Measurements from ENCODE around the gene FBP2.
"Not testable (repeated sequence)": the region's sequence is repeated elsewhere in the genome, so short reads cannot be mapped to it uniquely, and the experiment has no call there.

Gene FBP2

DNA sequence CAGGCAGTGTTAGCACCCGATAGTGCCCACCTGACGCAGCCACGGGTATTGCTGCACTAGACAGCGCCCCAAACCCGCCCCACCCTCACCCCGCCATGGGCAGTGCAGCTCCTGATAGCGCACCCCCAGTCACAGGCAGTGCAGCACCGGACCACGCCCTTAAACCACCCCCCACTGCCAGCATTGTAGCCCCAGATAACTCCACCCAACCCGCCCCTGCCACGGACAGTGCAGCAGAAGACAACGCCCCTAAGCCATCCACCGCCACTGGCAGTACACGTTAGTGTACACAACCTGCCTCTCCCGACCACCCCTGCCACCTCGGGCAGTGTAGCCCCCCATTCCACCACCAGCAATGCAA, 39.6 kb downstream of the FBP2 start:
- DNase-seq (ENCODE audit: low read depth): no peak
- TF ChIP-seq, protein P1, sequence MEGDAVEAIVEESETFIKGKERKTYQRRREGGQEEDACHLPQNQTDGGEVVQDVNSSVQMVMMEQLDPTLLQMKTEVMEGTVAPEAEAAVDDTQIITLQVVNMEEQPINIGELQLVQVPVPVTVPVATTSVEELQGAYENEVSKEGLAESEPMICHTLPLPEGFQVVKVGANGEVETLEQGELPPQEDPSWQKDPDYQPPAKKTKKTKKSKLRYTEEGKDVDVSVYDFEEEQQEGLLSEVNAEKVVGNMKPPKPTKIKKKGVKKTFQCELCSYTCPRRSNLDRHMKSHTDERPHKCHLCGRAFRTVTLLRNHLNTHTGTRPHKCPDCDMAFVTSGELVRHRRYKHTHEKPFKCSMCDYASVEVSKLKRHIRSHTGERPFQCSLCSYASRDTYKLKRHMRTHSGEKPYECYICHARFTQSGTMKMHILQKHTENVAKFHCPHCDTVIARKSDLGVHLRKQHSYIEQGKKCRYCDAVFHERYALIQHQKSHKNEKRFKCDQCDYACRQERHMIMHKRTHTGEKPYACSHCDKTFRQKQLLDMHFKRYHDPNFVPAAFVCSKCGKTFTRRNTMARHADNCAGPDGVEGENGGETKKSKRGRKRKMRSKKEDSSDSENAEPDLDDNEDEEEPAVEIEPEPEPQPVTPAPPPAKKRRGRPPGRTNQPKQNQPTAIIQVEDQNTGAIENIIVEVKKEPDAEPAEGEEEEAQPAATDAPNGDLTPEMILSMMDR (IDR thresholded peaks at IDR 0.05; ENCODE audit: control insufficient read depth, extremely low read depth, insufficient read depth): no peak
- H3K4me3 ChIP-seq (ENCODE audit: low read depth, low read length): peak overlapping the region; percentile 60

DNA sequence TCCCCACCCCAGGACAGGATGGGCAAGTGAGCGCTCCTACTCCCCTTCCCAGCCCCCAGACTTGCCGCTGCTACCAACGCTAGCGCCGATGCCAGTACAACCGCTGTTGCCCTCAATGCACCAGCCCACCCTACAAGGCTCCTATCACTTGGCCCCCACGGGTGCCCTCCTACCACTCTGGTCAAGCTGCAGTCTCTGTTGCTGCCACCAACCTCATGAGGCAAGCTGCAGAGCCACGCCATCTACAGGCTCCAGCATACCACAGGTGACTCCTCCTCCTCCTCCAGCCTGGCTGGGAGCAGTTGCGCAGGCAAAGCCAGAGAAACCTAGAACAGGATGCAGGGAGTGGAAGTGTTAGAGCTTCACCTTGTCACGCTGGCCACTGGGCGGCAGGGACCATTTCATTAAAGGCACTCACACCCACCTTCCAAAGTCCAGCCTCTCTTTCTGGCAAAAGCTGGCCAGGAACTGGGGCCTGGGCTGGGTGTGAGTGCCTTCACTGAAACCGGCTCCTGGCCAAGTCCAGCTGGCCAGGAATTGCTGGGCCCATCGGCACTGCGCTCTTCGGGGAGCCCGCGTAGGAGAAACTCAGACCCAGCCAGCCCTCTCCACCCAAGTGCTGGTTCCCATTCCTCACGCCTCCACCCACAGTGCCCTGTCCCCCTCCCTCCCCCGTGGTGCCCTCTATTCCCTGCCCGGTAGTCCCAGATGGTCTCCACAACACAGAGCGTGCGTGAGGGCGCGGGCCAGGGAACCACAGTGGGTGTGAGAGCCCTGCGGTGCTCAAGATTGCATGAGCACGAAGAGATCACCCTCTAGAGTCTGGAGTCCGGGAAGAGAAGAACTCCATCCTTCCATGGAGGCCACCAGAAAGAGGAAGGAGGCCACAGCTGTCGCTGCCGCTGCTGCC, 40.3 kb downstream of the FBP2 start:
- TF ChIP-seq, protein P1 (IDR thresholded peaks at IDR 0.05; ENCODE audit: control insufficient read depth, extremely low read depth, insufficient read depth): peak; percentile 38
- DNase-seq (ENCODE audit: low read depth): no peak
- H3K4me3 ChIP-seq (ENCODE audit: low read depth, low read length): peak overlapping the region; percentile 60

DNA sequence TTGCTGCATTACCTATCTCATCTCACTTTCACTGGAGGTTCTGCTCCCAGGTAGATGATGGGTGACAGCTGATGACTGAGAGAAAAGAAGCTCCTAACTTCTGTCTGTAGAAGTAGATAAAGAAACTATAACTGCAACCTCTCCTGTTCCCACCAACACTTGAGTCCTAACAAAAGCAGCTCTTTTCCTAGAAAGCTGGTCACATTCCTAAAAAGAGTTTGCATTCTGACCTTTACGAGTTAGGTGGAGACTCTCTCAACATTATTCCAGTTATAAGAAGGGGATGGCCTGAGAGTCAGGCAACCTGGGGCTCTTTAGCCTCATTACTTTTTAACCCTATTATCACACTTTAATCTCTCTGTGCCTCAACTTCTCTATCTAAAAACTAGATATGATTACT, 47.7 kb downstream of the FBP2 start:
- no peak overlapping the region for H3K4me3 ChIP-seq (ENCODE audit: low read depth, low read length)
- DNase-seq (ENCODE audit: low read depth): no peak
- TF ChIP-seq, protein P1 (IDR thresholded peaks at IDR 0.05; ENCODE audit: control insufficient read depth, extremely low read depth, insufficient read depth): no peak

DNA sequence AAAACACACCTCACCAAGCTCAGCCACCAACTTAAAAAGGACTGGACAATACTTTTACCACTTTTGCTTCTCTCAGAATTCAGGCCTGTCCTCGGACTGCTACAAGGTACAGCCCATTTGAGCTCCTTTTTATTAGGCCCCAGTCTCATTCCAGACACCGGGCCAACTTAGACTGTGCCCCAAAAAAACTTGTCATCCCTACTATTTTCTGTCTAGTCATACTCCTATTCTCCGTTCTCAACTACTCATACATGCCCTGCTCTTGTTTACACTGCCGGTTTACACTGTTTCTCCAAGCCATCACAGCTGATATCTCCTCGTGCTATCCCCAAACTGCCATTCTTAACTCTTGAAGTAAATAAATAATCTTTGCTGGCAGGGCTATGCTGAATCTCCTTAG, 49.3 kb downstream of the FBP2 start:
- not testable (repeated sequence) for H3K4me3 ChIP-seq (ENCODE audit: low read depth, low read length); DNase-seq (ENCODE audit: low read depth)

DNA sequence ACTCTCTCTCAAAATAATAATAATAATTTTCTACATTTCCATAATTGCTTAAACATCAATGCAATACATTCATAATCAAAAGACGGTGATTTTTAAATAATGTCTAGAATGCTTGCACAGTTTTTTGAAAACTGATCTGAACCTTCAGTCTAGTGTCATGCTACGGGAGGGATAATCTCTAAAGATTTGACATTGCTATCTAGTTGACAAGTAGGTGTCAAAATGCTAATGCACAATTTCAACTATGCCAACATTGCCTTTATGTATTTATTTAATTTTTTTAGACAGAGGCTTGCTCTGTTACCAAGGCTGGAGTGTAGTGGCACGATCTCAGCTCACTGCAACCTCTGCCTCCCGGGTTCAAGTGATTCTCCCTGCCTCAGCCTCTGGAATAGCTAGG, 54.7 kb downstream of the FBP2 start:
- TF ChIP-seq, protein P1 (IDR thresholded peaks at IDR 0.05; ENCODE audit: control insufficient read depth, extremely low read depth, insufficient read depth): no peak
- H3K4me3 ChIP-seq (ENCODE audit: low read depth, low read length): no peak overlapping the region
- no peak for DNase-seq (ENCODE audit: low read depth)

DNA sequence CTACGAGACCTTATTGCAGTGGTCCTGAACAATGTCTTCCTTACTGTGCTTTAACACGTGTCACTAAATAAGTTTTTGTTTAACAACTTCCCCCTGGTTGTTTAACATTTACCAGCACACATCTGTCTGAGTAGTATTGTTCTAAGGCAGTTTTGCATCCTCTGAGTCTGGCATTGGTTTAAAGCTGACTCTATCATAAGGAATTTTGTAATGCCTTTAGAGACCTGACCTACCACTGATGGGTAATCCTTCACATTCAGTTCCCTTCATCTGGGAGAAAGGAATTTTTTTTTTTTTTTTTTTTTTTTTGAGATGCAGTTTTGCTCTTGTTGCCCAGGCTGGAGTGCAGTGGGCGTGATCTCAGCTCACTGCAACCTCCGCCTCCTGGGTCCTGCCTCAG, 58.7 kb downstream of the FBP2 start:
- no peak overlapping the region for H3K4me3 ChIP-seq (ENCODE audit: low read depth, low read length)
- no peak for DNase-seq (ENCODE audit: low read depth)
- TF ChIP-seq, protein P1 (IDR thresholded peaks at IDR 0.05; ENCODE audit: control insufficient read depth, extremely low read depth, insufficient read depth): no peak

DNA sequence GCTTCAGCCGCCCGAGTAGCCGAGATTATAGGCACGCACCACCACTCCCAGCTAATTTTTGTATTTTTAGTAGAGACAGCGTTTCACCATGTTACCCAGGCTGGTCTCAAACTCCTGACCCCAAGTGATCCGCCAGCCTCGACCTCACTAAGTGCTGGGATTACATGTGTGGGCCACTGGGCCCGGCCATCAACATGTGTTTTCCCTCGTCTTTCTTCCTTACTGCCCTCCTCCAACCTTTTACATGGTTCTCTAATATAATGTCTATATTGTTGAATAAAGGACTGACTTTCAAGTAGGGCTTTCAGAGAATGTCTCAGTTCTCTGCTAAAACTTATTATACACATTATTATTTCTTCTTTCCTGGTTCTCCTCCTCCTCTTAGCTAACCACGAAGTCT, 60.0 kb downstream of the FBP2 start:
- TF ChIP-seq, protein P1 (IDR thresholded peaks at IDR 0.05; ENCODE audit: control insufficient read depth, extremely low read depth, insufficient read depth): no peak
- no peak for DNase-seq (ENCODE audit: low read depth)
- no peak overlapping the region for H3K4me3 ChIP-seq (ENCODE audit: low read depth, low read length)
